Uterus (tissue), 4 donors: Measurements from ENCODE around the gene FOXN3. TPM values are rescaled to one million over a fixed set of nuclear protein-coding genes. Genes with fewer than 3 reads are reported as not detected.

Source experiments
- DNase-seq, 2 donors: peaks; one replicate each; pipeline ENCODE4 v3.0.0-alpha.2; 2019 to 2020
- H3K27ac ChIP-seq, 2 donors: fragments of 200-600 bp; sonication (generic); 1 replicate in 1 of 2; 2 replicates in 1 of 2; pipeline ENCODE4 v1.5.1; 2016 to 2018
- H3K27me3 ChIP-seq, 2 donors: fragments of 200-600 bp; sonication (generic); one replicate each; pipeline ENCODE4 v1.5.1; 2018 to 2019; ENCODE audit warnings: control low read depth in 1 of 2
- H3K36me3 ChIP-seq, 2 donors: fragments of 200-600 bp; sonication (generic); one replicate each; pipeline ENCODE4 v1.5.1; 2019; ENCODE audit warnings: control low read depth in 1 of 2
- H3K4me1 ChIP-seq, 2 donors: fragments of 200-600 bp; sonication (generic); one replicate each; pipeline ENCODE4 v1.5.1; 2018 to 2019; ENCODE audit warnings: control low read depth in 1 of 2
- H3K4me3 ChIP-seq, 2 donors: fragments of 200-600 bp; sonication (generic); 1 replicate in 1 of 2; 2 replicates in 1 of 2; pipeline ENCODE4 v1.5.1; 2018 to 2019; ENCODE audit warnings: mild to moderate bottlenecking in 1 of 2
- H3K9me3 ChIP-seq, 2 donors: fragments of 200-600 bp; sonication (generic); one replicate each; pipeline ENCODE4 v1.5.1; 2019; ENCODE audit warnings: control low read depth in 1 of 2
- CTCF ChIP-seq, 4 experiments: fragments of 200-600 bp in 2 of 4; fragments of 450-650 bp in 2 of 4; sonication (generic) in 2 of 4; IDR thresholded peaks; one replicate each; pipeline ENCODE4 v1.5.1; 2016 to 2019; ENCODE audit warnings: antibody characterized with exemption in 4 of 4, mild to moderate bottlenecking in 2 of 4, moderate library complexity in 1 of 4
- POLR2A ChIP-seq, 2 donors: fragments of 450-650 bp; IDR thresholded peaks; one replicate each; pipeline ENCODE4 v1.6.1; 2016; ENCODE audit warnings: antibody characterized with exemption in 2 of 2, mild to moderate bottlenecking in 1 of 2, moderate library complexity in 1 of 2
- intact Hi-C: fragments of 100-400 bp; cut with DNase I; formaldehyde crosslinking; loops from one replicate; pipeline ENCODE4 v1.15.1; 2023; ENCODE audit warnings: low total_unique reads
- total RNA-seq, 4 donors: library from RNA; depleted of rRNA in 3 of 4; stranded (reverse); fragments of >200 nt in 3 of 4; gene quantifications; one replicate each; pipeline versions ENCODE4 v1.1.0 to v1.2.4, GENCODE V29; 2014 to 2023
- donor health status: DM: yes; HTN: yes; CAD: no.

Gene FOXN3
- total RNA-seq, 4 donors from 2014 or later, result 37.7 to 103 (median 74.9) TPM

- no peaks in the 10 kb centered on the region for H3K27me3 ChIP-seq
- peaks cover 0 to 6% of the 10 kb centered on the region in 2 donors for H3K4me1 ChIP-seq
- no peak for TF ChIP-seq POLR2A (IDR thresholded peaks at IDR 0.05)
- H3K27ac ChIP-seq, result no peak overlapping the region
- H3K36me3 ChIP-seq, result no peaks in the 10 kb centered on the region
- DNase-seq, result no peak
- no peaks in the 10 kb centered on the region for H3K9me3 ChIP-seq
- intact Hi-C loops, result no loop called here
- H3K4me3 ChIP-seq, result no peak overlapping the region
Observed at GRCh38 chr14:89406361-89406760, 10.7 kb downstream of the FOXN3 start.

- intact Hi-C loops, result no loop called here
- DNase-seq, result no peak
- TF ChIP-seq CTCF (IDR thresholded peaks at IDR 0.05), result no peak
- no peak for TF ChIP-seq POLR2A (IDR thresholded peaks at IDR 0.05)
- H3K4me3 ChIP-seq, result no peak overlapping the region
- H3K9me3 ChIP-seq, result no peaks in the 10 kb centered on the region
- no peaks in the 10 kb centered on the region for H3K36me3 ChIP-seq
- no peak overlapping the region for H3K27ac ChIP-seq
- peaks cover 0 to 6% of the 10 kb centered on the region in 2 donors for H3K4me1 ChIP-seq
- no peaks in the 10 kb centered on the region for H3K27me3 ChIP-seq
Observed at GRCh38 chr14:89405712-89406111, 11.3 kb downstream of the FOXN3 start.

GRCh38 chr14:89402363-89402762, 14.7 kb downstream of the FOXN3 start:
- no peak for DNase-seq
- H3K36me3 ChIP-seq, result no peaks in the 10 kb centered on the region
- intact Hi-C loops, result no loop called here
- no peaks in the 10 kb centered on the region for H3K9me3 ChIP-seq
- no peak overlapping the region for H3K27ac ChIP-seq
- peaks cover 8 to 13% of the 10 kb centered on the region in 2 donors for H3K4me1 ChIP-seq
- no peaks in the 10 kb centered on the region for H3K27me3 ChIP-seq
- TF ChIP-seq POLR2A (IDR thresholded peaks at IDR 0.05) (no peak), CTCF (IDR thresholded peaks at IDR 0.05) (no peak)
- H3K4me3 ChIP-seq, result no peak overlapping the region

- no peaks in the 10 kb centered on the region for H3K9me3 ChIP-seq
- no peak overlapping the region for H3K27ac ChIP-seq
- H3K27me3 ChIP-seq, result no peaks in the 10 kb centered on the region
- no peak overlapping the region for H3K4me3 ChIP-seq
- DNase-seq, result no peak
- H3K4me1 ChIP-seq, result peaks cover 8 to 13% of the 10 kb centered on the region in 2 donors
- H3K36me3 ChIP-seq, result no peaks in the 10 kb centered on the region
- intact Hi-C loops, result no loop called here
- no peak for TF ChIP-seq CTCF (IDR thresholded peaks at IDR 0.05)
- no peak for TF ChIP-seq POLR2A (IDR thresholded peaks at IDR 0.05)
Observed at GRCh38 chr14:89401761-89402160, 15.3 kb downstream of the FOXN3 start.

GRCh38 chr14:89401241-89401640, 15.8 kb downstream of the FOXN3 start:
- intact Hi-C loops, result no loop called here
- no peak for TF ChIP-seq POLR2A (IDR thresholded peaks at IDR 0.05)
- TF ChIP-seq CTCF (IDR thresholded peaks at IDR 0.05), result no peak
- no peak overlapping the region for H3K27ac ChIP-seq
- no peaks in the 10 kb centered on the region for H3K36me3 ChIP-seq
- no peaks in the 10 kb centered on the region for H3K27me3 ChIP-seq
- no peaks in the 10 kb centered on the region for H3K9me3 ChIP-seq
- DNase-seq, result no peak
- peaks cover 8 to 13% of the 10 kb centered on the region in 2 donors for H3K4me1 ChIP-seq
- H3K4me3 ChIP-seq, result no peak overlapping the region

- H3K9me3 ChIP-seq, result no peaks in the 10 kb centered on the region
- DNase-seq, result no peak
- intact Hi-C loops, result no loop called here
- H3K27ac ChIP-seq, result no peak overlapping the region
- H3K27me3 ChIP-seq, result no peaks in the 10 kb centered on the region
- no peak for TF ChIP-seq POLR2A (IDR thresholded peaks at IDR 0.05)
- TF ChIP-seq CTCF (IDR thresholded peaks at IDR 0.05), result no peak
- H3K4me1 ChIP-seq, result peaks cover 8 to 13% of the 10 kb centered on the region in 2 donors
- H3K4me3 ChIP-seq, result no peak overlapping the region
- no peaks in the 10 kb centered on the region for H3K36me3 ChIP-seq
Observed at GRCh38 chr14:89400529-89400928, 16.5 kb downstream of the FOXN3 start.
